GM19025 (cell line): ENCODE measurements around the gene IRAK1.

Experiments used
- ATAC-seq: cut with Tn5 transposase; IDR thresholded peaks from one replicate; pipeline ENCODE4 v1.9.1; 2021; ENCODE audit warnings: mild to moderate bottlenecking, low read depth, moderate library complexity; ENCODE audit not compliant: unreplicated experiment

Gene IRAK1

DNA sequence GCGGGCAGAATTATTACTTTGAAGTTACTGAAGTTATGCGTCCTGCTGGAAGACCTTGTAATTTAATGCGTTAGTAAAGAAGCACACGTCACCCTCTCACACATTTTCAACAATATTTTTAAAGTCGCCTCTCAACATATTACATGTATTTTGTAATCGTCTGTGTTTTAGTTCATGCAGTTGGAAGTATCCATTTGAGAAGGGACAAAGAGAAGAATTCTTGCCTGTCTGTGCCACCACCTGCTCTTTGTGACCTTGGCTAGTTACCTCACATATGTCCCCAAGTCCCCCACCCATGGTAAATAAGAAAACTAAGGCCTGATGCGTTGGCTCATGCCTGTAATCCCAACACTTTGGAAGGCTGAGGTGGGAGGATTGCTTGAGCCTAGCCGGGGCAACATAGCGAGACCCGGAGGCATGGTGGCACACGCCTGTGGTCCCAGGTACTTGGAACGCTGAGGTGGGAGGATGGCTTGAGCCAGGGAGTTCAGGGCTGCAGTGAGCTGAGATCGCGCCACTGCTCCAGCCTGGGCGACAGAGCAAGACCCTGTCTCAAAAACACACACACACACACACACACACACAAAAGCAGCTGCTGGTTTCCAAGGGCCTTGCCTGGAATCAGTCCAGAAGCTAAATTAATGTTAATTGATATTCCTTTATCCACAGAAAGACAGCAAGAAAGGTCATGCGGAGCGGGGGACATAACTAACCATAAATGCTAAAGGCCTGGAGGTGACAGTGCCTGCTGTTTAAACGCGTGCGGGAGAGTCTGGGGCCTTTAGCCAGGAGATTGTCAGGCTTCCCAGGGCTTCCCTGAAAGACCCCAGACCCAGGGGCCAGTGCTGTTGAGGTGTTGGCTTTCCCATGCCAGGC is 46.3 kb downstream of the IRAK1 start:
- no peak for ATAC-seq

DNA sequence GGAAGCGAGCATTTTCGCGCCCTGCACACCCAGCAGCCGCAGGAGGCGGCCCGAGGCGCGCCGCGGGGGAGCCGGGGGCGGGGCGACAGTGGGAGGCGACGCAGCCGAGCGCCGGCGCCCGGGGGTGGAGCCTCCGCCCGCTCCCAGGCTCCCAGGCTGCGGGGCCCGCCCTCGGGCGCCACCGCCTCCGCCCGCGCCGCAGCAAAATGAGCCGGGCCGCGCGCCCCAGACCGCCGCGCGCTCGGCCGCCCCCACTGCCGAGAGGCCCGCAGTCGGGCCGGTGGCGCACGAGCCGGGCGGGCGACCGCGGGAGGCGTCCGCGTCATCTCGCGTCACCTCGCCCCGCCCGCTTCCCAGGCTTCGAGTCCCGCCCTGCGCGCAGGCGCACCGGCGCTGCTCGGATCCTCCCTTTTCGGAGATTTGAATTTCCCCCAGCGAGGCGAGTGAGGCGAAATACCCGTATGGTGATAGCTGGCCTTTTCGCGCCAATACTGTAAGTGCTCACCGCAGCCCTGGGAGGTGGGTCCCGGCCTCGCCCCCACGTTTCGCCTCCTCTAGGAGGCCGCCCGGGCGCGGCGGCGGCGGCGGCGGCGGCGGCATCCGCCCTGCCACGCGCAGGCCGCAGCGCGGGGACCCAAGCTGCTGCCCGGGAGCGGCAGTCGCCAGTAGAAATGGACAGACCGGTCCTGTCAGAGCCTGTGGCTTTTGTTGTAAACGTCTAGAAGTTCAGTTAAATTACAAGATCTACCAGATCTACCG is 47.2 kb downstream of the IRAK1 start, which contains the start of gene TMEM187:
TMEM187 (plus strand) TSS at position 387 of the 759 bp plus-strand sequence. CDS start 9,309 bp downstream, outside the sequence.
- ATAC-seq, result peak; percentile 45

DNA sequence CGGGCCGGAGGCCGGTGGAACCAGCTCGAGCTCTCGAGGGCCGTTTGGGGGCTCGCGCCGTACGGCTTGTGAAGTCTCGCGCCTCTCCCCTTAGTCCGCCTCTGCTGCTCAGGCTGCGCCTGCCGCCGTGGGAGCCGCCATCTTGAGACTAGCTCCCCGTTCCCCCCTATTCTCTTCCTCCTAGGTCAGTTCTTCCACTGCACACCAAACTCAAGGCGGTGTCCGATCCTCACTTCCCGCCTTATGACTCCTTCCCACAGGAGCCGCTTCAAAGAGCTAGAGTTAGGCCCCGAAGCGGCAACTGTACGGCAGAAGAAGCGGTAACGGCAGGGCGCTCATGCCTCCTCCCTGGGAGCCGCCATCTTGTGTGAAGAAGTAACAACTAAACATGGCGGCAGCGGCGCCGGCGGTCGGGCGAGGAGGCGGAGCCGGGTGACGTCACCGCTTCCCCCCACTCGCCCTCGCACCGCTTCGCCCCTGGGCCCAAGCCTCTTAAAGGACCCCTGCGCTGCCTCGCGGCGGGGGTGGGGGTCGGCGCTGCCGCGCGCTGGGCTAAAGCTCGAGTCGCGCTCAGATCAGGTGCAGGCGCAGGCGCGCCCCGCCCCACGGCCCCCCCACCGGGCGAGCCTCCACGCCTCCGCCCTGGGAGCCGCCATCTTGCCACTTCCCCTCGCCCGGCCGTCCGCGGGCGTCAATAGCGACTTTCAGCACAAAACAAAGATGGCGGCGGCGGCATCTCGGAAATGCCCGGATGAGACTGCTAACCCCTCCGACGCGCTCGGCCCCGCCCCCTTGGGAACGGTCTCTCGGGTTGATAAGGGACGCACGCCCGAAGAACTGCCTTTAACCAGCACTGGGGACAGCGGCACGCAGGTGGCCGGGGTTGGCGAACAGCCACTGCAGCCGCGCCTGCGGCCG is 48.0 kb downstream of the IRAK1 start, which contains the start of gene HCFC1:
HCFC1 (minus strand) TSS at position 369 of the 918 bp plus-strand sequence. CDS start 978 bp downstream, outside the sequence.
- ATAC-seq, result peak; percentile 36

DNA sequence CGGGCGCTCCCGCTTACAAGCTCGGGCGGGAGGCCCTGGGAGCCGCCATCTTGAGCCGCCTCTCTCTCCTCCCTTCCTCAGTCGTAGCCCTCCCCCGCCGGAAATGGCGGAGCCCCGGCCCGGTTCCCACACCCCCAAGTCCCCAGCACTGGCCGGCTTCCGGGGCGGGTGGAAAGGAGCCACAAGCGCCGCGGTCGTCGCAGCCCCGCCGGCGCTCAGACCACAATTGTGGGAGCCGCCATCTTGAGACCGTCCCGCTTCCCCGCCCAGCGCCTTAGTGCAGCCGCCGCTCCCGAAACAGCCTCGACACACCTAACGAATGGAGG is 48.6 kb downstream of the IRAK1 start:
- peak; percentile 26 for ATAC-seq

DNA sequence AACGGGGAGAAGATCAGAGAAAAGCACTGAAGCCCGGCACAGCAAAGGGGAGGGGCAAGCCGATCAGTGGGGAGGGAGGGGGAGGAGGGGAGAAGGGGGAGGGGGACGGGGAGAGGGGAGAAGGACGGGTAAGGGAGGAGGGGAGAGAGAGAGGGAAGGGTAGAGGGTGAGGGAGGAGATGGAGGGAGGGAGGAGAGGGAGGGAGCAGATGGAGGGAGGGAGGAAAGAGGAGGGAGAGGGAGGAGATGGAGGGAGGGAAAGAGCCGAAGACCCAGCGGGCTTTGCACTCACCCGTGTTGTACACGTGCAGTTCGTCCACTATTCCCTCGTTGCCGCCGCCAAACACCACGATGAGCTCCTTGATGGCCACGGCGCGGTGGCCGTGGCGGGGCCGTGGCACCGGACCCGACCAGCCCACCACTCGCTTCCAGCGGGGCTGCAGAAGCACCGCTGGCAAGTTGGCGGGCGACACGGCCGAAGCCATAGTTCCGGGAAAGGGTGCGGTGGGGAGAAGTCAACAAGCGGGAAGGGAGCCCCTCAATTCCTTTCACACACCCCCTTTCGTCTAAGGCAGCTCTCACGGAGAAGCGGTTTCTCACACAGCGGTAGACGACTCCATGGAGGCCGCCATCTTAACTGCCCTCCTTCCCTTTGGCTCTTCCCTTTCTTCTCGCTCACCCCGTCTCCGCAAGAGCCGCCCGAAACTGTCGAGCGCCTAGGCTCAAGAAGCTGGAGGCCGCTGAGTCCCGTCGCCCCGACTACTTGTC is 49.2 kb downstream of the IRAK1 start:
- ATAC-seq, result no peak

DNA sequence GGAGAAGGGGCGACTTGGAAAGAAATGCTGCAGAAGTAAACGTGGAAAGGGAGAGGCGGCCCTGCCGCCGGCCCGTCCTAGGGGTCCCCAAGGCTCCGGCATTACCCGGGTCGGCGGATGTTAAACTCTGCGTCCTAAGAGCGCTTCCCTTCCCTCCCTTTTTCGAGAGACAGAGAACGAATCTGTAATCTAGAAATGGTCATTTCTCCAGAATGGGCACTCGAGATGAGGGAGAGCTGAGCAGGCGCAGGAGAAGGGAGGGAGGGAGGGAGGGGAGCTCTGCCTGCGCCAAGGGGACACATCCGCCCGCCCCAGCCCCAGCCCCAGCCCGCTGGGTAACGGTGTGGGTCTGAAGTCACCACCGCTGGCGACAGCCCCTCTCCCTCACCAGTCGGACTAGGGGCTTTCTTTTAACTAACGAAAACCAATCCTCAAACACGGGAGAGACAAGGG is 49.8 kb downstream of the IRAK1 start:
- no peak for ATAC-seq

DNA sequence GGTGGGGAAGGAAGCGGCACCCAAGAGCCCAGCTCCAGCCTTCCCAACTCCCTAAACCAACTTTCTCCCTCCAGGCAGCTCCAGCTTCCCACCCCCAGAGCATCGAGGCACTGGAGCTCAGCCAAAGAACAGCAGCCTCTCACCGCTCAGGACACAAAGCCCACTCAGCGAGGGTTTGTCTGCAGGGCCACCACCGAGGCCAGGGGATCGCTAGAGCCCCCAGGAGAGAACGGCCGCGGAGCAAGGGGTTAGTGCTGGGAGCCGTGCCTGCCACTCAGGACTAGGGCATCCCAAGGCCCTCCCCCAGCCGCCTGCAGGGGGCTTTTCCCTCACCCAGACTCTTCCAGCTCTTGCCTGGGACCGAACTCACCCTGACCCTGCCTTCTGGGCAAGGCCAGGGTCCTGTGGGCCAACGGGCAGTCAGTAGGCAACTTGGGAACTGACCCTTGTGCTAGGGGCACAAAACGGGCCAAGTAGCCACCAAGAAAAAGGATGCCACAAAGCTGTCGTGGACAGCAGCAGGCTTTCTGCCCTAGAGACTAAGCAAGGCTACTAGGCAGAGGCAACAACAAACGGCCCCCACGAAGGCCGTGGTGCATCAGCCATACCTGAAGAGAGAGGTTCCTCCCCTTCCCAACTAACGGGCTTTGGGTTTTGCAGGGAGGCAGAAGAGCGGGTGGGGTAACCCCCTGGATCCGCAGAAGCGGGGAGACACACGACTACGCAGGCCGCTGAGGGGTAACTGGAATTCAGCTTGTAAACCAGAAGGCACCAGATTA is 50.4 kb downstream of the IRAK1 start:
- ATAC-seq, result no peak

DNA sequence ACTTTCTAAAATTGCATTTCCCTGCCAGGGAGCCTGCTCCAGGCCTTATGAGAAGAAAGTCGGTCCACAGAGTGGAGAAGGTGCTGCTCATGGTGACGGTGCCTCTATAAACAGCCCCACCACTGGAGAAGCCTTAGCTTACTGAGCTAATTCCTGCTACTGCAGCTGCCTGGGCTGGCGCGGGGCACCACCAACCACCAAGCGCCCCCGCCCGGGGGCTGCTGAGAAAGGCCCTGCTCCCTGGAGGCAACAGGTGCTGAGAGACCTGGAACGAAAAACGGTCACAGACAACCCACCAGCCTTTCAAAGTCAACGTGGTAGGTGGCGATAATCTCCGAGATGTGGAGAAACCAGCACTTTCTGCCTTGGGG is 51.0 kb downstream of the IRAK1 start:
- no peak for ATAC-seq

DNA sequence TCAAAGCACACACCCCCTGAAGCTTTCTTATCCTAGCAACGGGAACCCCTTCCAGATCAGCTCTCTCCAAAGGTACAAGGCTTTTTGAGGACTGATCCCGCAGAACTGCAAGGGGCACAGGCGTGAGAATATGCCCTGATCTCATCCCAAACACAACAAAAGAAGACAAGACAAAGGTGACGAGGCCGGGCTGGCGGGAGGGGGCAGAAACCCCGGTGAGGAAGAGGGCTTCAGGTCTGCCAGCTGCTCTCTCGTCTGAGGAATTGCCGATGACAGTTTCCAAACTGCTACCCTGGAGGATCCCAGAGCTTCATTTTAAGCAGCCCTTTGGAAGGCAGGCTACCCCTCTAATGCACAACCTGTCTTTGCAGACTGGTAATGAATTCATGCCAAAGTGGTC is 51.4 kb downstream of the IRAK1 start:
- ATAC-seq, result no peak

DNA sequence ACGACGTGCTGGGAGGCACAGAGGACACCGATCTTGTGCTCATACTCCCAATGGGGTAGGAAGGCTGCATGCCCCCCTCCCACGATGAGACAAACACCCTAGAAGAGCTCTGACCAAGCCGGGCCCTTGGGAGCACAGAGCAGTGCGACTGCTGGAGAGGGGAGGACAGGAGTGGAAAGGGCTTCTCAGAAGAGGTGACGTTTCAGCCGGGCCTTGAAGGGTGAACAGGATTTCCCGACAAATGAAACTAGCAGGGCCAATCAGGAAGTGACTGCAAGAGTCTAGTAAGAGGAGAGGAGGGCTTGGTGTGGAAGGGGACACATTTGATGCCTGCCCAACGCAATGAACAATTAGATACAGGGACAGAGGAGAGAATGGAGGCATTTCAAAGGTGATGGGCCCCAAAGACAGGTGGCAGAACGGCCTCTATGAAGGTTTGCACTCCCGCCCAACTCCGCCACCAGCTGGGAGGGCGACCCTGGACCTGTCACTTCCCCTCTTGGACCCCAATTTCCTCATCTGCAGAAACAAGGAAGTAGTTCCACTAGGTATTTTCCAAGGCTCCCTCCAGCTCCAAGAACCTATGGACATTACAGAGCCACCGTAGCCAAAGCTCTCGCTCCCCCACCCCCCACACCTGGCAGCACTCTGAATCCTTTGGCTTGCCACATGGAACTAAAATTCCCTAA is 52.0 kb downstream of the IRAK1 start:
- no peak for ATAC-seq

DNA sequence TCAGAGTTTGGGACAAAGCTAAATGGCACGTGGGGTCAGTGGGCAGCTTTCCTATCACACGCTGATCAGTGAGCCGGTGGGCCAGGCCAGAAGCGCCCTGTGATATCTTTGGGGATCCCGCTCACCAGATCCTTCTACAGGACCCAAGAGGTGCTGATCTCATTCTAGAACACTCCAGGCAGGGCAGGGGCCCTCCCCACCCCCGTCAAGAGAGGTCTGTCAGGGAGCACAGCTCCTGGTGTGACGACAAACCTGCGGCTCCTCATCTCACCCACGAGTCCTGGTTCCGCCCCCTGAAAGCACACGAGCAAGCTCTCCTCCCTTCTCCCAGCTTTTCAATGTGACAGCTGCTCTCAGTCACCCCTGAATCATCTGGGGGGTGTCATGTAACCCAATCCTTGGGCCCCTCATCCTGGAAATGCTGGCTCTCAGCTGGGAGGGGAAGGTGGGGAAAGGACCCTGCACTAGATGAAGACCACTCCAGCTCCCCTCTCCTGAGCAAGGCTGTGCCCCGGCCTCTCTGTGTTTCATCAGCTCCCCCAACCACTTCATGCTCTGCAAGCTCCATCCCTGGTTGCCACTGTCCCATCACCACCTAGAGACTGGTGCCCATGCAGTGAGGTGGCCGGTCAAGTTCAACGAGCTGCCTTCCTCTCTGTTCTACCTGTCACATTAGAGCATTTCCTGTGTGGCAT is 52.7 kb downstream of the IRAK1 start:
- ATAC-seq, result no peak

DNA sequence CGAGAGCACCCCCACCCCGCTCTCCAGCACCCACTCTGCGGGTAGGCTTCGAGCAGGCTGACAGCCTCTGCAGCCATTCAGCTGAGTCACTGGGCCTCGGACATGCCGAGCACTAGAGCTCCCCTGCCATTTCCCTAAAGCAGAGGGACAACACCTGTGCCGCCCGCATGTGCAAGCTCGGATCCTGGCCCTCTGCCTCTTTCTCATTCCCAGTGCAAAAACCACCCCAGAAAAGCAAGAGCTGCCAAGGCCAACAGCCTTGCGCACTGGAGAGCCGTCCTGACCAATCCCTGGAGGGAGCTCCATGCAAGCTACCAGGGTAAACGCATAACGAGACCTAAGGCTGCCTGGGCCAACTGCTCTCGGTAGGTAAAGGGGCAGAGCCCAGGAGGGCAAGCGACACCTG is 53.4 kb downstream of the IRAK1 start:
- no peak for ATAC-seq

DNA sequence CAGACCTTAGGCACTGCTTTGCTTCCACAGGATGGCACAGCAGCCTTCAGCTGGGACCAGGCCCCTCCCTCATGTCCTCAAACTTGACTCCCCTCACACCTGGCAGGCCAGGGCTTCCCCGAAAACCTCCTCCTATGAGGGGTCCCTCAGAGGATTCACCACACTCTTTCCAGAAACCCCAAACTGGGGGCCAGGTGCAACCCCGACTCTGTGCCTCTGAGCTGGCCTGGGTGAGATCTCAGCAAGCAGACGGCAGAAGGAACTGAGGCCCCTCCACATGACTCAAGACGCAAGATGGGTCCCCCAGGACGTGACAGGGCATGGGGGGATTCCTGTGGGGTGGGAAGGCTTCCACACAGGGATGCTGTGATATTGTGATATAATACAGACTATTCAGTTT is 54.3 kb downstream of the IRAK1 start:
- ATAC-seq, result no peak

DNA sequence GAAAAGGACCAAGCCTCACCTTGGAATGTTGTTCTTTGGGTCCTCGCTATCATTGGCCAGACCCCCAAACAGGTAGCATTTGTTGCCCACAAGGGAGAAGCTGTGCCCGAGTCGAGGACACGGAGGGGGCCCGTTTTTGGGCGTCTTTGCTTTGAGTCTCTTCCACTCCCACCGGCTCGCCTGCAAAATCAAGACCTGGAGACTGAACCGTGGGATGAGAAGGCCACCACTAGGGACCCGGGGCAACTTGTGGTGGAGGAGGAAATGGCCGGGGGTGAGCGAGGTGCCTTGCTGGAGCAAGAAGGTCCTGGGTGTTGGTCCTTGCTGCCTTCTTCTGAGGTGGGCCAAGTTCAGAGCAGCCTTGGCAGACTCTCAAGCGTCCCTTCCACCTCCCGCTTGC is 55.6 kb downstream of the IRAK1 start:
- no peak for ATAC-seq

DNA sequence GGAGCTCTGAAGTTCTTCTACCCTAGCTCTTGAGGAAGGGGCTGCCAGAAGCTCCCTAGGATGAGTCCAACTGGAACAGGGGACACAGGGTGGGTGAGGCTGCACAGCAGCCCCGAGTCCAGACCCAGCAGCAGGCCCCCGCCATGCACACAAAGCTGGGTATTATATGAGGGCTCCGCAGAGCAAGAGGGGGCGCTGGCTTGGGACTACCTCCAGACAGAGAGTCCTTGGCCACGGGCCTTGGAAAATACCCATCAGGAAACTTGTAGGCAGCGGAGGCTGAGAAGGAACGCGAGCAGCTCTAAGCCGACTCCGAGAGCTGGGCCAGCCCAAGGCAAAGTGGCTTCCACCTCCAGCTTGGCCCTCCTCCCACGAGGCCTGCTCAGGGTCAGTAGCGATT is 56.2 kb downstream of the IRAK1 start:
- no peak for ATAC-seq

DNA sequence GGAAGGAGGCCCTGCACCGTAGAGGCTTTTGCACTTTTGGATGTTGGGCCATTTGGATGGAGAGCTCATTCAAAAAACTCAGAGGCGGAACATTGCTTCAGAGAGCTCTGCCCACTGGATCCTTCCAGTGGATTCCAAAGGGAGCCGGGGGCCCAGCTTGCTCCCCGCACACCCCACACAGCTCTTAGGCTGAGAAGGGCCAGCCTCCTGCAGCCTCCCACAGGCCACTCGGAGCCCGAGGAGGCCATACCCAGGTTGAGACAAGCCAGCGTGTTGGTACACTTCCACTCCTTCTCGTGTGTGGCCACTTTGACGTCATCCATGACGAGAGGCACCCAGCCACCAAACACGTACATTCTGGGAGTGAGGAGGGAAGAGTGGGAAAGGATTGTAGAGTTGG is 58.4 kb downstream of the IRAK1 start:
- ATAC-seq, result no peak

DNA sequence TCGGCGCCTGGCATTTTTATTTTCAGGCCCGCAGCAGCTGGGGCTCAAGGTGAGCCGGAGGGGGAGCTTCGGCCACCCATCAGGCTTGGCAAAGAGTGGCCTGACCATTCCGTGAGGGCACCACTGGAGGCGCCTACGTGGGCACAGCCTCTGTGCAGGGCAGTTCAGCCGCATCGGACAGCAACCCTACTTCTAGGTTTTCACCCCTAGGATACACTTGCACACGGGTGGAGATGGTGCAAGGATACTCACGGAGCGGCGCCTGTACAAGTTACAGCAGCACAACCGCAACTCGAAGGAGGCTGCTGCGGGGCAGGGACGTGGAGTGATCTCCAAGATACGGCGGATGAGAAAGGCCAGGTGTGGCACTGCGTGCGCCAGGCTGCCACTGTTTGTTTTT is 58.9 kb downstream of the IRAK1 start:
- no peak for ATAC-seq
